HG03108 (cell line): ENCODE results near the gene DUSP15.
"Not testable (repeated sequence)": the region's sequence is repeated elsewhere in the genome, so short reads cannot be mapped to it uniquely, and the experiment has no call there.

Experiments used
- ATAC-seq: cut with Tn5 transposase; IDR thresholded peaks from one replicate; pipeline ENCODE4 v1.9.1; 2021; ENCODE audit warnings: moderate library complexity; ENCODE audit not compliant: unreplicated experiment

The DUSP15 gene

GRCh38 chr20:31840906-31841816 is 29.2 kb downstream of the DUSP15 start:
- no peak for ATAC-seq

GRCh38 chr20:31839782-31840487 is 30.4 kb downstream of the DUSP15 start:
- ATAC-seq = no peak

GRCh38 chr20:31838646-31839292 is 31.6 kb downstream of the DUSP15 start:
- ATAC-seq = no peak

- ATAC-seq = no peak
These were observed 32.4 kb downstream of the DUSP15 start for GRCh38 chr20:31837896-31838397.

- no peak for ATAC-seq
These were observed 33.3 kb downstream of the DUSP15 start for GRCh38 chr20:31836853-31837608.

GRCh38 chr20:31835977-31836852 is 34.1 kb downstream of the DUSP15 start:
- peak; percentile 79 for ATAC-seq

- ATAC-seq = no peak
These were observed 34.8 kb downstream of the DUSP15 start for GRCh38 chr20:31835554-31835953.

GRCh38 chr20:31833931-31834521 is 36.3 kb downstream of the DUSP15 start:
- ATAC-seq = no peak

GRCh38 chr20:31833130-31833930 is 37.0 kb downstream of the DUSP15 start:
- ATAC-seq = no peak

GRCh38 chr20:31831771-31832306 is 38.5 kb downstream of the DUSP15 start:
- ATAC-seq = no peak

- ATAC-seq = no peak
These were observed 39.1 kb downstream of the DUSP15 start for GRCh38 chr20:31831211-31831610.

- no peak for ATAC-seq
These were observed 39.8 kb downstream of the DUSP15 start for GRCh38 chr20:31830406-31830981.

GRCh38 chr20:31829731-31830130 is 40.6 kb downstream of the DUSP15 start:
- ATAC-seq = no peak

GRCh38 chr20:31828016-31828415 is 42.3 kb downstream of the DUSP15 start:
- not testable (repeated sequence) for ATAC-seq

GRCh38 chr20:31827059-31827458 is 43.3 kb downstream of the DUSP15 start:
- ATAC-seq = no peak

- ATAC-seq = no peak
These were observed 44.3 kb downstream of the DUSP15 start for GRCh38 chr20:31826074-31826473.

GRCh38 chr20:31824554-31825313 is 45.6 kb downstream of the DUSP15 start:
- ATAC-seq = no peak
